Caco-2 (cell line): Measurements from ENCODE around the gene ATXN7. TPM values are rescaled to one million over a fixed set of nuclear protein-coding genes. Genes with fewer than 3 reads are reported as not detected.

Source experiments
- BruUV-seq: library from RNA; stranded (reverse); fragments of 400-500 nt; replicated peaks from 2 replicates; lab custom pipeline; 2021; lab: Mats Ljungman, UMichigan
- CTCF ChIA-PET: fragments of 300-600 bp; sonication (Branson Sonifier 250); formaldehyde crosslinking; loops from one replicate; lab custom pipeline; 2022; ENCODE audit warnings: antibody characterized with exemption; lab: Charles Lee
- POLR2A ChIA-PET: fragments of 300-600 bp; sonication (Branson Sonifier 250); formaldehyde crosslinking; loops from one replicate; lab custom pipeline; 2022; ENCODE audit warnings: antibody characterized with exemption; lab: Charles Lee
- DNase-seq, 2 experiments: peaks; one replicate each; pipeline versions ENCODE4 v3.0.0 to v3.0.0-alpha.2; 2020 to 2022
- H3K27me3 ChIP-seq: replicated peaks from 2 replicates; pipeline ENCODE4 v1.6.0; 2011; ENCODE audit warnings: low read length; ENCODE audit not compliant: control insufficient read depth, insufficient read depth
- H3K36me3 ChIP-seq: 2 replicates; pipeline ENCODE4 v1.5.1; 2011; ENCODE audit warnings: low read length; ENCODE audit not compliant: control insufficient read depth, insufficient read depth
- H3K4me1 ChIP-seq: fragments of 250-450 bp; sonication (Bioruptor Pico); 2 replicates; pipeline ENCODE4 v1.5.1; 2020; ENCODE audit warnings: mild to moderate bottlenecking
- H3K4me3 ChIP-seq: 2 replicates; pipeline ENCODE4 v1.5.1; 2011; ENCODE audit warnings: low read depth, mild to moderate bottlenecking, control low read depth, low read length
- H3K9me3 ChIP-seq: fragments of 250-450 bp; sonication (Bioruptor Pico); 2 replicates; pipeline ENCODE4 v1.5.1; 2020; ENCODE audit warnings: mild to moderate bottlenecking, moderate library complexity
- H3K27ac Mint-ChIP-seq: one replicate; pipeline ENCODE4 v1.8.0; 2022; ENCODE audit warnings: mixed read lengths; ENCODE audit not compliant: unreplicated experiment
- H3K27me3 Mint-ChIP-seq: one replicate; pipeline ENCODE4 v1.8.0; 2022; ENCODE audit warnings: mixed read lengths; ENCODE audit not compliant: insufficient read depth, unreplicated experiment
- H3K36me3 Mint-ChIP-seq: one replicate; pipeline ENCODE4 v1.8.0; 2022; ENCODE audit warnings: mild to moderate bottlenecking, mixed read lengths; ENCODE audit not compliant: insufficient read depth, unreplicated experiment
- H3K4me1 Mint-ChIP-seq: one replicate; pipeline ENCODE4 v1.8.0; 2022; ENCODE audit warnings: low read depth, mixed read lengths; ENCODE audit not compliant: unreplicated experiment
- H3K4me3 Mint-ChIP-seq: one replicate; pipeline ENCODE4 v1.8.0; 2022; ENCODE audit warnings: mild to moderate bottlenecking, moderate library complexity, mixed read lengths; ENCODE audit not compliant: unreplicated experiment
- H3K9me3 Mint-ChIP-seq: one replicate; pipeline ENCODE4 v1.8.0; 2022; ENCODE audit warnings: mixed read lengths; ENCODE audit not compliant: unreplicated experiment
- CTCF ChIP-seq, 2 experiments: fragments of 200-600 bp in 1 of 2; IDR thresholded peaks; 1 replicate in 1 of 2; 2 replicates in 1 of 2; pipeline versions ENCODE4 v1.5.1 to v1.8.0; 2011 to 2022; ENCODE audit warnings: antibody characterized with exemption in 1 of 2, control low read depth in 1 of 2, inconsistent platforms in 1 of 2, low read depth in 1 of 2, low read length in 1 of 2, mild to moderate bottlenecking in 1 of 2, moderate library complexity in 1 of 2; ENCODE audit not compliant: insufficient read depth in 1 of 2, severe bottlenecking in 1 of 2, unreplicated experiment in 1 of 2
- intact Hi-C: fragments of 100-400 bp; cut with micrococcal nuclease; formaldehyde crosslinking; loops from one replicate; pipeline ENCODE4 v1.10.0; 2022; ENCODE audit not compliant: unreplicated experiment
- total RNA-seq: library from RNA; stranded (reverse); gene quantifications from 2 replicates; pipeline ENCODE4 v1.2.3, GENCODE V29; 2022

The ATXN7 gene
- total RNA-seq, 1 experiment from 2014 or later = 22.5 TPM

- BruUV-seq = TSS peak; percentile 89
- H3K9me3 Mint-ChIP-seq = no peaks in the 10 kb centered on the region
- no peaks in the 10 kb centered on the region for H3K9me3 ChIP-seq
- TF ChIP-seq CTCF (IDR thresholded peaks at IDR 0.05; ENCODE audit: insufficient read depth in 1 of 2, low read depth in 1 of 2, low read length in 1 of 2, severe bottlenecking in 1 of 2, unreplicated experiment in 1 of 2) = no peak
- ChIA-PET CTCF (interaction anchor here (0.7 kb wide), 1 partner anchor 233 kb away, joined by 5 read pairs; no protein-coding TSS in a partner anchor), POLR2A (interaction anchor here (0.7 kb wide), 1 partner anchor 27 kb away, joined by 4 read pairs; no protein-coding TSS in a partner anchor)
- peaks cover 3% of the 10 kb centered on the region for H3K4me1 Mint-ChIP-seq
- H3K4me1 ChIP-seq = peaks cover 10% of the 10 kb centered on the region
- peak overlapping the region; percentile 90 for H3K27ac Mint-ChIP-seq
- no peak for DNase-seq
- H3K27me3 Mint-ChIP-seq = no peaks in the 10 kb centered on the region
- H3K4me3 Mint-ChIP-seq = peak overlapping the region; percentile 94
- no peaks in the 10 kb centered on the region for H3K27me3 ChIP-seq
- no peaks in the 10 kb centered on the region for H3K36me3 ChIP-seq
- H3K36me3 Mint-ChIP-seq = peaks cover 15% of the 10 kb centered on the region
- intact Hi-C loops = no loop called here
- H3K4me3 ChIP-seq = peak overlapping the region; percentile 55
These were observed 47.8 kb downstream of the ATXN7 start for GRCh38 chr3:63911509-63911872.

- no TSS peak for BruUV-seq
- Mint-ChIP-seq H3K9me3 (no peaks in the 10 kb centered on the region), H3K4me1 (no peaks in the 10 kb centered on the region), H3K4me3 (peak within 1 kb of the TSS; percentile 94), H3K27me3 (no peaks in the 10 kb centered on the region), H3K36me3 (peaks cover 21% of the 10 kb centered on the region), H3K27ac (peak within 1 kb of the TSS; percentile 90)
- no peaks in the 10 kb centered on the region for H3K9me3 ChIP-seq
- peak within 1 kb of the TSS; percentile 55 for H3K4me3 ChIP-seq
- intact Hi-C loops = loop anchor here (1.0 to 2.0 kb wide), 3 partner anchors 21 to 49 kb away; partner anchors contain the start of genes ATXN7 and THOC7
- H3K36me3 ChIP-seq = no peaks in the 10 kb centered on the region
- CTCF ChIA-PET = interaction anchor here (0.7 to 1.0 kb wide), 2 partner anchors 48 to 233 kb away, joined by 3 to 5 read pairs; no protein-coding TSS in a partner anchor
- TF ChIP-seq CTCF (IDR thresholded peaks at IDR 0.05; ENCODE audit: insufficient read depth in 1 of 2, low read depth in 1 of 2, low read length in 1 of 2, severe bottlenecking in 1 of 2, unreplicated experiment in 1 of 2) = no peak
- POLR2A ChIA-PET = interaction anchor here (0.7 kb wide), 2 partner anchors 26 to 42 kb away, joined by 4 read pairs; no protein-coding TSS in a partner anchor
- DNase-seq = peak; percentile 91 to 95
- no peaks in the 10 kb centered on the region for H3K27me3 ChIP-seq
- peaks cover 10% of the 10 kb centered on the region for H3K4me1 ChIP-seq
These were observed 48.5 kb downstream of the ATXN7 start, which contains the start of gene SCAANT1 for GRCh38 chr3:63911873-63912767. Gene SCAANT1 (minus strand): TSS chr3:63912383.
